Thoracic aorta (tissue), 2 donors: Measurements from ENCODE around the gene CARD9. TPM values are rescaled to one million over a fixed set of nuclear protein-coding genes. Genes with fewer than 3 reads are reported as not detected.
"Not testable (repeated sequence)": the region's sequence is repeated elsewhere in the genome, so short reads cannot be mapped to it uniquely, and the experiment has no call there.

Source experiments
- ATAC-seq: fragments of 150-250 bp; one replicate; pipeline ENCODE4 v1.8.0; 2017; ENCODE audit warnings: low read depth; ENCODE audit not compliant: insufficient number of reproducible peaks, low FRiP score
- DNase-seq: peaks from one replicate; pipeline ENCODE4 v3.0.0-alpha.2; 2020; ENCODE audit warnings: low spot score
- H3K27ac ChIP-seq, 2 donors: fragments of 200-600 bp; sonication (generic); 1 replicate in 1 of 2; 2 replicates in 1 of 2; pipeline ENCODE4 v1.5.1; 2016; ENCODE audit warnings: mild to moderate bottlenecking in 2 of 2, moderate library complexity in 2 of 2
- H3K27me3 ChIP-seq: fragments of 200-600 bp; sonication (generic); replicated peaks from 2 replicates; pipeline ENCODE4 v1.6.0; 2016; ENCODE audit warnings: mild to moderate bottlenecking; ENCODE audit not compliant: insufficient read depth
- H3K36me3 ChIP-seq: fragments of 200-600 bp; sonication (generic); one replicate; pipeline ENCODE4 v1.5.1; 2016
- H3K4me1 ChIP-seq, 2 donors: fragments of 200-600 bp; sonication (generic); 1 replicate in 1 of 2; 2 replicates in 1 of 2; pipeline versions ENCODE4 v1.5.1 to v1.6.0; 2016; ENCODE audit warnings: low read depth in 2 of 2, mild to moderate bottlenecking in 1 of 2; ENCODE audit not compliant: control insufficient read depth in 1 of 2
- H3K4me3 ChIP-seq: fragments of 200-600 bp; sonication (generic); 2 replicates; pipeline ENCODE4 v1.5.1; 2016; ENCODE audit warnings: mild to moderate bottlenecking
- H3K9me3 ChIP-seq: fragments of 200-600 bp; sonication (generic); 2 replicates; pipeline ENCODE4 v1.5.1; 2016
- total RNA-seq, 2 donors: library from RNA; depleted of rRNA; stranded (reverse); fragments of >200 nt; gene quantifications; one replicate each; pipeline versions ENCODE4 v1.1.0 to v1.2.3, GENCODE V29; 2016
- TF ChIP-seq, protein P1 (sequence below): fragments of 200-600 bp; sonication (generic); IDR thresholded peaks from one replicate; pipeline ENCODE4 v1.5.1; 2019; ENCODE audit warnings: antibody characterized with exemption

Gene CARD9
- total RNA-seq, 2 donors from 2014 or later = 1.4 to 6.6 TPM

DNA sequence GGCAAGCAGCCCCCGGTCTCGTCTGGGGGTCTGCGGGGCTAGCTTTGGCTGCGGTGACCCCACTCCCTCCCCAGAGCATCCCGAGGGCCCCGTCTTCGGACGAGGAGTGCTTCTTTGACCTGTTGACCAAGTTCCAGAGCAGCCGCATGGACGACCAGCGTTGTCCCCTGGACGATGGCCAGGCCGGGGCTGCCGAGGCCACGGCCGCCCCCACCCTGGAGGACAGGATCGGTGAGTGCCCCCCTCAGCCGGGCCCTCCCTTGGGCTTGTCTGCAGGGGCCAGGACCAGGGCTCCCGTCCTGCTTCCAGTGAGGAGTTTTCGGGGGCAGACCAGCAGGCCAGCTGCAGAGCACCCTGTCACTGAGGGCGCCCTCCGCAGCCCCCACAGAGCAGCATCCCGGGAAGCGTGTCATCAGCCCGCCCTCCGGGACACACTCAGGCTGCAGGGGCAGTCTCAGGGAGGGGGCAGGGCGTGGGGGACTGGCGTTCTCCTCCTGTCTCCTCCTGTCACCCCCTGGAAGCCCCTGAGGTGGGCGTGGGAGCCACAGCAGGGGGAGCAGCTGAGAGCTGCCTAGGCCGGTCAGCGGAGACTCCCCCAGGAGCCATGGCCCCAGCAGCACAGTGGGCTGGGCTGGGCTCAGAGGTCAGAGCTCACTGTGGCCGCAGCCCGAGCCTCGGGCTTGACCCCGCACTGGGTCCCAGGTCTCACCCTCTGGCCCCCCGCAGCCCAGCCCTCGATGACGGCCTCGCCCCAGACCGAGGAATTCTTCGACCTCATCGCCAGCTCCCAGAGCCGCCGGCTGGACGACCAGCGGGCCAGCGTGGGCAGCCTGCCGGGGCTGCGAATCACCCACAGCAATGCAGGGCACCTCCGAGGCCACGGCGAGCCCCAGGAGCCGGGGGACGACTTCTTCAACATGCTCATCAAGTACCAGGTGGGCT lies 17.6 kb downstream of the CARD9 start:
- no peak overlapping the region for H3K27ac ChIP-seq
- no peak for ATAC-seq
- no peaks in the 10 kb centered on the region for H3K27me3 ChIP-seq

DNA sequence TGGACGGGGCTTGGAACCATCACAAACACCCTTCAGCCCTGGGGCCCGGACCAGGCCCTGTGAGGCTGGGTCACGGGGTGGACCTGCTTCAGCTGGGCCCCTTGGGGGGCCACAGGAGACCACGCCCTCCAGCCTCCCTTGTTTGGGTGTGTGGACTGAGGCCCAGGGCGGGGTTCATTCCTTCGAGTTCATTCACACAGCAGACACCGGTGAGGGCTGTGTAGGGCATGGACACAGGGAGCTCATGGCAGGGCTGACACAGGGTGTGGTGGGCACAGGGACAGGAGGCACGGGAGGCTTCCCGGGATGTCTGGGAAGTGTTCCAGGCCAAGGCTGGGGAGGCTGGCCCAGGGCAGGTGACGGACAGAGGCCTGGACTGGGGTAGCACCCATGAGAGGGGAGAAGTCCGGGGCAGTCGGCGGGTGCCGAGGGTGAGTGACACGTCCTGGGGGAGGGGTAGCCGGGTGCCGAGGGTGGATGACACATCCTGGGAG lies 18.8 kb downstream of the CARD9 start:
- Histone ChIP-seq H3K4me3 (no peak overlapping the region), H3K27me3 (no peaks in the 10 kb centered on the region), H3K27ac (peak overlapping the region in 1 of 2 donors; percentile 7), H3K9me3 (no peaks in the 10 kb centered on the region), H3K36me3 (peaks cover 9% of the 10 kb centered on the region), H3K4me1 (peaks cover 0 to 7% of the 10 kb centered on the region in 2 donors)
- DNase-seq (no peak), ATAC-seq (no peak)
- TF ChIP-seq, protein P1, sequence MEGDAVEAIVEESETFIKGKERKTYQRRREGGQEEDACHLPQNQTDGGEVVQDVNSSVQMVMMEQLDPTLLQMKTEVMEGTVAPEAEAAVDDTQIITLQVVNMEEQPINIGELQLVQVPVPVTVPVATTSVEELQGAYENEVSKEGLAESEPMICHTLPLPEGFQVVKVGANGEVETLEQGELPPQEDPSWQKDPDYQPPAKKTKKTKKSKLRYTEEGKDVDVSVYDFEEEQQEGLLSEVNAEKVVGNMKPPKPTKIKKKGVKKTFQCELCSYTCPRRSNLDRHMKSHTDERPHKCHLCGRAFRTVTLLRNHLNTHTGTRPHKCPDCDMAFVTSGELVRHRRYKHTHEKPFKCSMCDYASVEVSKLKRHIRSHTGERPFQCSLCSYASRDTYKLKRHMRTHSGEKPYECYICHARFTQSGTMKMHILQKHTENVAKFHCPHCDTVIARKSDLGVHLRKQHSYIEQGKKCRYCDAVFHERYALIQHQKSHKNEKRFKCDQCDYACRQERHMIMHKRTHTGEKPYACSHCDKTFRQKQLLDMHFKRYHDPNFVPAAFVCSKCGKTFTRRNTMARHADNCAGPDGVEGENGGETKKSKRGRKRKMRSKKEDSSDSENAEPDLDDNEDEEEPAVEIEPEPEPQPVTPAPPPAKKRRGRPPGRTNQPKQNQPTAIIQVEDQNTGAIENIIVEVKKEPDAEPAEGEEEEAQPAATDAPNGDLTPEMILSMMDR = no peak

More for the DNA sequence above, 17.6 kb downstream of the CARD9 start:
- no peak for DNase-seq
- TF ChIP-seq, protein P1 = no peak
- Histone ChIP-seq H3K9me3 (no peaks in the 10 kb centered on the region), H3K36me3 (peaks cover 9% of the 10 kb centered on the region), H3K4me3 (no peak overlapping the region), H3K4me1 (peaks cover 0 to 10% of the 10 kb centered on the region in 2 donors)

DNA sequence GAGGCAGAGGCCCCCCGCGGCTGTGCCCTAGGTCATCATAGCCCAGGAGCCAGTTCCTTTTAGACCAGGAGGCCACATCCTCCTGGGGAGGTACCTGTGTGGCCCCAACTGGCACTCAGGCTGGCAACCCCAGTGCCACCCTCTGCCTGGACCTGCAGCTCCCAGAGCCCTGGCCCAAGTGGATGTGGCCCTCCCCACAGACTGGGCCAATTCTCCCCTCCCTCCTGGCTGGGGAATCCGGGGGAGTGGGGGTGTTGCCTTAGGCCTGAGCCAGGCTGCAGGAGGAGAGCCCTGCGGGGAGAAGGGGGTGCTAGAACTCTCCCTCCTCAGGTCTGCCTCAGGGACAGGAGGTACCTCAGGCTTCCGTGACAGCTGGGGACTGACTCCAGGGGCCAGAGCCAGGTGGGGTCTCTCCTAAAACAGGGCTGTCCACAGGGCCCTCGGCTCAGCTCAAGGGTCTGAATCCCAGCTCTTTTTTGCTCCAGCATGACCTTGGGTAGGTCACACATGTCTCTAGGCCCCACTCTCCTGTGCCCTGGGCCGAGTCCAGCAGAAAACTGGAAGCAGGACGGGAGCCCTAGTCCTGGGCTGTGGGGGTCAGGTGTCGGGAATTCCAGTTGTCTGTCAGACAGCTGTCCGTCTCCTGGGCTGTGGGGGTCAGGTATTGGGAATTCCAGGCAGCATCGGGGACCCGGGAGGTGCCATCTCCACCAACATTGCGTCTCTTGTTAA lies 19.5 kb downstream of the CARD9 start:
- H3K36me3 ChIP-seq = peaks cover 9% of the 10 kb centered on the region

DNA sequence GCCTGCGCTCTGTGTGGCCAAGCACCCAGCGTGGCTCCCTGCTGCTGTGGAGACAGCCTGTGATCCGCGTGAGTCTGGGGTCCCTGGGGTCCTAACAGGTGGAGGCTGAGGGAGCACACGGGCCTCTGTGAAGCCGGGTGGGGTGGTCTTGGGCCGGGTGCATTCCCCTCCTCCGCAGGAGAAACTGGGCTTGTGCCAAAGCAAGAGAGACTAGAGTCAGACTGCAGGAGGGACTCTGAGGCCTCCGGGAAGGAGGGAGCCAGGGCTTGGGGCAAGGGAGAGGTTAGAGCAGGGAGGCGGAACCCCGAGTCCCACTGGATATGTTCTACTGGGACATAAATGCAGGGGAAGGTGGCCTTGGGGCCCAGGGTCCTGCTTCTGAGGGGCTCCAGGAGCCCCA lies 20.4 kb downstream of the CARD9 start:
- DNase-seq (no peak), ATAC-seq (no peak)
- H3K4me1 ChIP-seq = peaks cover 0 to 7% of the 10 kb centered on the region in 2 donors
- H3K27ac ChIP-seq = no peak overlapping the region
- no peaks in the 10 kb centered on the region for H3K27me3 ChIP-seq
- H3K4me3 ChIP-seq = no peak overlapping the region
- peaks cover 9% of the 10 kb centered on the region for H3K36me3 ChIP-seq
- TF ChIP-seq, protein P1 = no peak
- no peaks in the 10 kb centered on the region for H3K9me3 ChIP-seq

More for the DNA sequence above, 19.5 kb downstream of the CARD9 start:
- Histone ChIP-seq H3K27me3 (no peaks in the 10 kb centered on the region), H3K27ac (peak overlapping the region in 1 of 2 donors; percentile 7), H3K9me3 (no peaks in the 10 kb centered on the region), H3K4me3 (no peak overlapping the region), H3K4me1 (peaks cover 0 to 7% of the 10 kb centered on the region in 2 donors)
- no peak for DNase-seq
- no peak for ATAC-seq
- TF ChIP-seq, protein P1 = no peak

DNA sequence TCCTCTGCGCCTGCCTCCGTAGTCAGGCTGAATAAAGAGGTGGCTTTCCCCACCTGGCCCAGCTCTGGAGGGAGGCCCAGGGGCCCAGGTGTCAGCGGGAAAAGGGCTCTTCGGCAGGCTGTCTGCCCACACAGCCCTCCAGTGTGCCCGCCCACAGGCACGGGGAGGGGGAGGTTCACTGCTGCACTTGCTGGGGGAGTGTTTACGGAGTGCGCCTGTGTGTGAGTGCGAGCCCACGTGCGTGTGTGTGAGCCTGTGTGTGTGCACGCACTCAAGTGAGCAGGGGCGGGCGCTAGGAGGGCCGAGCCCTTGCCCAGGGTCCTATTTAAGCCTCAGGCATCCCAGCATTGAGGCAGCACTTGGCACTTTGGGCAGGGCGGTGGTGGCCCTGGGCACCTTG lies 20.8 kb downstream of the CARD9 start:
- Histone ChIP-seq H3K27ac (no peak overlapping the region), H3K4me1 (peaks cover 0 to 7% of the 10 kb centered on the region in 2 donors), H3K36me3 (peaks cover 9% of the 10 kb centered on the region), H3K4me3 (no peak overlapping the region), H3K9me3 (no peaks in the 10 kb centered on the region), H3K27me3 (no peaks in the 10 kb centered on the region)
- no peak for ATAC-seq
- DNase-seq = no peak
- TF ChIP-seq, protein P1 = no peak

DNA sequence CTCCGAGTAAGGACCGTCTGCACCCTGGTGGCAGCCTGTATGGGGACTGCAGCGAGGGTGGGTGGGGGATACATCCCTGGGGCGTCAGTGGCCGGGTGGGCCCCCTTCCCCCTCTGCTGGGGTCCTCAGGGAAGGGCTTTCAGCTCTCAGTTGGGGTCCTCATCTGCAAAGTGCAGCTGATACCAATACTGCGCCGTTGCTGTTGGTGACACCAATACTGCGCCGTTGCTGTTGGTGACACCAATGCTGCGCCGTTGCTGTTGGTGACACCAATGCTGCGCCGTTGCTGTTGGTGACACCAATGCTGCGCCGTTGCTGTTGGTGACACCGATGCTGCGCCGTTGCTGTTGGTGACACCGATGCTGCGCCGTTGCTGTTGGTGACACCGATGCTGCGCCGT lies 21.6 kb downstream of the CARD9 start:
- not testable (repeated sequence) for ATAC-seq, H3K36me3 ChIP-seq, H3K4me3 ChIP-seq, DNase-seq, H3K9me3 ChIP-seq, H3K27me3 ChIP-seq, H3K27ac ChIP-seq
- peaks cover 0 to 10% of the 10 kb centered on the region in 2 donors for H3K4me1 ChIP-seq
